ENCODE data around the gene IGLL1. TPM values are rescaled to one million over a fixed set of nuclear protein-coding genes. Genes with fewer than 3 reads are reported as not detected.
A peak's percentile ranks its signal among the peaks of the same experiment; 100 is the strongest.
"Not testable (repeated sequence)": the region's sequence is repeated elsewhere in the genome, so short reads cannot be mapped to it uniquely, and the experiment has no call there.

Gene IGLL1
- total and polyA plus RNA-seq, 10 donors = 0.26 TPM; not detected in 9

DNA sequence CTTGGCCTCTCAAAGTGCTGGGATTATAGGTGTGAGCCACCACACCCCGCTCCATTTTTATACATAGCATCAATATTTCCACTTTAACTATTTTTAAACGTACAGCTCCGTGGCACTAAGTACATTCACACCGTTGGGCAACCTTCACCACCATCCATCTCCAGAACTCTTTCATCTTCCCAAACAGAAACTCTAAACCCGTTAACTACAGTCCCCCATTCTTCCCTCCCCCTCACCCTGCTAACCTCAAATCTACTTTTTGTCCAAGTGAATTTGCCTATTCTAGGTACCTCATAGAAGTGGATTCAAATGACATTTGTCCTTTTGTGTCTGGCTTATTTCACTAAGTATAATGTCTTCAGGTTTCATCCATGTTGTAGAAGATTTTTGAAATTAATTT is 3.4 kb downstream of the IGLL1 start:
- Histone ChIP-seq H3K36me3 (no peaks in the 10 kb centered on the region), H3K4me3 (no peak overlapping the region), H3K27ac (no peak overlapping the region), H3K9me3 (no peaks in the 10 kb centered on the region), H3K27me3 (replicated peaks in 1 of 7) (peaks cover 0 to 41% (median 0%) of the 10 kb centered on the region in 7 donors), H3K4me1 (no peaks in the 10 kb centered on the region)
- DNase-seq = no peak
- intact Hi-C loops (cut with DNase I; ENCODE audit: low total_unique reads) = no loop called here
- TF ChIP-seq POLR2AphosphoS5 (IDR thresholded peaks at IDR 0.05) (no peak), POLR2A (IDR thresholded peaks at IDR 0.05) (no peak)
- TF ChIP-seq, protein P1, sequence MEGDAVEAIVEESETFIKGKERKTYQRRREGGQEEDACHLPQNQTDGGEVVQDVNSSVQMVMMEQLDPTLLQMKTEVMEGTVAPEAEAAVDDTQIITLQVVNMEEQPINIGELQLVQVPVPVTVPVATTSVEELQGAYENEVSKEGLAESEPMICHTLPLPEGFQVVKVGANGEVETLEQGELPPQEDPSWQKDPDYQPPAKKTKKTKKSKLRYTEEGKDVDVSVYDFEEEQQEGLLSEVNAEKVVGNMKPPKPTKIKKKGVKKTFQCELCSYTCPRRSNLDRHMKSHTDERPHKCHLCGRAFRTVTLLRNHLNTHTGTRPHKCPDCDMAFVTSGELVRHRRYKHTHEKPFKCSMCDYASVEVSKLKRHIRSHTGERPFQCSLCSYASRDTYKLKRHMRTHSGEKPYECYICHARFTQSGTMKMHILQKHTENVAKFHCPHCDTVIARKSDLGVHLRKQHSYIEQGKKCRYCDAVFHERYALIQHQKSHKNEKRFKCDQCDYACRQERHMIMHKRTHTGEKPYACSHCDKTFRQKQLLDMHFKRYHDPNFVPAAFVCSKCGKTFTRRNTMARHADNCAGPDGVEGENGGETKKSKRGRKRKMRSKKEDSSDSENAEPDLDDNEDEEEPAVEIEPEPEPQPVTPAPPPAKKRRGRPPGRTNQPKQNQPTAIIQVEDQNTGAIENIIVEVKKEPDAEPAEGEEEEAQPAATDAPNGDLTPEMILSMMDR (IDR thresholded peaks at IDR 0.05 in 8 of 11, conservative IDR thresholded peaks at IDR 0.05 in 3 of 11) = no peak
- WGBS, 5 donors = 25 to 47% (median 43%) methylated on average over 5 of the region's 5 CpGs

DNA sequence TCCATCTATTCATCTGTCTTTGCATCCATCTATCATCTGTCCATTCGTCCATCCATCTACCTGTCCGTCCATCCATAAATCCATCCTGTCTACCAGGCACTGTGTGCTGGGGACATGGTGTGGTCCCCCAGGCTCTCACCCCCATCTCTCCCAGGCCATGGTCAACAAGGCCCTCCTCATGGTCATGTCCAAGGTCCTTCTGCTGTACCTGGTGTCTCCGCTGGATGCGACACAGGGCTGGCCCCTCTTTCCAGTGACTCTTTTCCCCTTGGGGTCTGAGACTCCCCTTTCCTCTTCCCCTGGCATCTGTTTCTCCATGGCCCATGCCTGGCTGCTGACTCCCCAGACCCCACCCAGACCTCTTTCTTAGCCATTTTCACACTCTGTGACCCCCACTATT is 4.5 kb downstream of the IGLL1 start:
- DNase-seq = peak; percentile 34
- H3K27me3 ChIP-seq (replicated peaks in 1 of 7) = peaks cover 0 to 40% (median 0%) of the 10 kb centered on the region in 7 donors
- no peaks in the 10 kb centered on the region for H3K36me3 ChIP-seq
- TF ChIP-seq POLR2AphosphoS5 (IDR thresholded peaks at IDR 0.05) (no peak), POLR2A (IDR thresholded peaks at IDR 0.05) (no peak)
- TF ChIP-seq, protein P1 (IDR thresholded peaks at IDR 0.05 in 8 of 11, conservative IDR thresholded peaks at IDR 0.05 in 3 of 11) = no peak
- H3K4me3 ChIP-seq = no peak overlapping the region
- no peaks in the 10 kb centered on the region for H3K9me3 ChIP-seq
- no peak overlapping the region for H3K27ac ChIP-seq
- H3K4me1 ChIP-seq = no peaks in the 10 kb centered on the region
- WGBS, 5 donors = 86 to 94% (median 88%) methylated on average over 4 of the region's 4 CpGs
- intact Hi-C loops (cut with DNase I; ENCODE audit: low total_unique reads) = no loop called here

DNA sequence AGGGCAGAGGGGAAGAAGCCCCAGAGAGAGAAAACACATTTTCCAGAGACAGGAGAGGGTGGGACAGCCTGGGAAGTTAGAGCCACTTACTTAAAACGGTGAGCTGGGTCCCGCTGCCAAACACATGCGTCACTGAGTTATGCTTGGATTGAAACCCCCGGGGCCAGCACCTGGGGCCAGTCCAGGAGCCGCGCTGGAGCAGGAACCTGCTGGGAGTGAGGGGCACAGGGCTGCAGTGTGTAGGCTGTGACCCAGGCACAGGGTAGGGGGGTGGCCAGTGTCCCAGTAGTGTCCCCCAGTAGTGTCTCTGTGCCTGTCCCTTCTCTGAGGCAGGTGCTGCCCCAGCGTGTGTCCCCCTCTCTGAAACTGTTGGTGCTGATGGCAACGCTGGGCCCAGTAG is 5.2 kb downstream of the IGLL1 start:
- no peak for TF ChIP-seq POLR2AphosphoS5 (IDR thresholded peaks at IDR 0.05)
- TF ChIP-seq POLR2A (IDR thresholded peaks at IDR 0.05) = no peak
- TF ChIP-seq, protein P1 (IDR thresholded peaks at IDR 0.05 in 8 of 11, conservative IDR thresholded peaks at IDR 0.05 in 3 of 11) = no peak
- no peaks in the 10 kb centered on the region for H3K36me3 ChIP-seq
- no peaks in the 10 kb centered on the region for H3K4me1 ChIP-seq
- intact Hi-C loops (cut with DNase I; ENCODE audit: low total_unique reads) = no loop called here
- 74 to 83% (median 81%) methylated on average over 5 to 8 of the region's 8 CpGs for WGBS, 5 donors
- H3K27ac ChIP-seq = no peak overlapping the region
- no peaks in the 10 kb centered on the region for H3K9me3 ChIP-seq
- H3K4me3 ChIP-seq = no peak overlapping the region
- DNase-seq = peak; percentile 46
- peaks cover 0 to 32% (median 0%) of the 10 kb centered on the region in 7 donors for H3K27me3 ChIP-seq (replicated peaks in 1 of 7)

DNA sequence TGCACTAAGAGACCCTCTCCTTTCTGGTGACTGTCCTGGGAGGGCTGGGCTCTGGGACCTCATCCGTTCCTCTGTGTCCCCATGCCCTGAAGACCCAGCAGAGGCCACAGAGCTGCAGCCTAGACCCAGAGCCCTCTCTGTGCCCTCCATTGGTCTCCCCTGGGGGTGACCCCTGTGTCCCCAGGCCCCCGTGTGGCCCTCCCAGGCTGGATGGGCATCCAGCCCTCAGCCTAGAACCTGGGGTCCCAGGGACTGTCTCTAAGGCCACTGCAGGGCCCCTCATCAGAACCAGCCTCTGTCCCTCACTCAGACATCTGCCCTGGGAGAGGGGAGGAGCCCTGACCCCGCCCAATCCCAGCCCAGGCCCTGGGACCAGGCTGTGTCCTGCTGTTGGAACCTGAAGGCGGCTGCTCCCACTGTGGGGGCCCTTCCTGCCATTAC is 5.7 kb downstream of the IGLL1 start:
- intact Hi-C loops (cut with DNase I; ENCODE audit: low total_unique reads) = no loop called here
- peak; percentile 52 for DNase-seq
- H3K27ac ChIP-seq = no peak overlapping the region
- no peaks in the 10 kb centered on the region for H3K9me3 ChIP-seq
- no peaks in the 10 kb centered on the region for H3K36me3 ChIP-seq
- H3K4me1 ChIP-seq = no peaks in the 10 kb centered on the region
- peaks cover 0 to 28% (median 0%) of the 10 kb centered on the region in 7 donors for H3K27me3 ChIP-seq (replicated peaks in 1 of 7)
- TF ChIP-seq, protein P1 (IDR thresholded peaks at IDR 0.05 in 8 of 11, conservative IDR thresholded peaks at IDR 0.05 in 3 of 11) = no peak
- 70 to 85% (median 84%) methylated on average over 3 to 4 of the region's 4 CpGs for WGBS, 5 donors
- H3K4me3 ChIP-seq = no peak overlapping the region

DNA sequence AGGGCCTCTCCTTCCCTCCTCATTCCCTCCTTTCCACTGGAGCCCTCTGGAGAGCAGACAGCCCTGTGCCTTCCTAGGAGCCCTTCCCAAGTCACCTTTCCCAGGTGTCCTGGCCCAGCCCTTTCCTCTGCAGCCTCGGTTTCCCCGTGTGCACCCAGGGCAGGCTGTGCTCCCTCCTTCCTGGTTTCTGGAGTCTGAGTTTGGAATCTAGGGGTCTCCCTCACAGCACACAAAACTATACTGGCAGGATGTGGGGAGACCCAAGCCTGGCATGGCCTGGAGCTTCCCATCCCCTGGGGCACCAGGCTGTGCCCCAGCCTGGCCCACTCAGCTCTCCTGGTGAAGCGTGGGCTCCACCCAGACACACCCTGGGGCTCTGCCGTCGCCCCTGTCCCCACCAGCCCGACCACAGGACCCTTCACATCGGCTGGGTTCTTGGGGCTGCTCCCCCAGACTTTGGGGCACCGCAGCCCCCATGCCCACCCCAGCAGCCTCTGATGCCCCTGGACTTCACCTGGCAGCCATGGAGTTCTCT is 6.3 kb downstream of the IGLL1 start:
- 67 to 85% (median 73%) methylated on average over 4 to 8 of the region's 8 CpGs for WGBS, 5 donors

DNA sequence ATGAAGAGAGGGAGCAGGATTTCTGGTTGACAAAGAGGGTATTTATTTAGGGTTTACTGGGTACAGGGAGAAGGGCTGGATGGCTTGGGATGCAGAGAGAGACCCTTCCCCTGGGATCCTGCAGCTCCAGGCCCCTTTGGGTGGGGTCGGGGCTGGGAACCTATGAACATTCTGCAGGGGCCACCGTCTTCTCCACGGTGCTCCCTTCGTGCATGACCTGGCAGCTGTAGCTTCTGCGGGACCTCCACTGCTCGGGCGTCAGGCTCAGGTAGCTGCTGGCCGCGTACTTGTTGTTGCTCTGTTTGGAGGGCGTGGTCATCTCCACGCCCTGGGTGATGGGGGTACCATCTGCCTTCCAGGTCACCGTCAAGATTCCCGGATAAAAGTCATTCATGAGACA is 7.0 kb downstream of the IGLL1 start:
- H3K27me3 ChIP-seq (replicated peaks in 1 of 7) = peaks cover 0 to 18% (median 0%) of the 10 kb centered on the region in 7 donors
- DNase-seq = peak; percentile 47
- intact Hi-C loops (cut with DNase I; ENCODE audit: low total_unique reads); H3K4me3 ChIP-seq; H3K36me3 ChIP-seq; H3K4me1 ChIP-seq; H3K9me3 ChIP-seq; H3K27ac ChIP-seq: not testable (repeated sequence)
- 82 to 95% (median 87%) methylated on average over 12 to 13 of the region's 13 CpGs for WGBS, 5 donors

More for the DNA sequence above, 6.3 kb downstream of the IGLL1 start:
- H3K9me3 ChIP-seq; H3K4me1 ChIP-seq; intact Hi-C loops (cut with DNase I; ENCODE audit: low total_unique reads); H3K4me3 ChIP-seq; H3K36me3 ChIP-seq; H3K27ac ChIP-seq: not testable (repeated sequence)
- DNase-seq = peak; percentile 29
- H3K27me3 ChIP-seq (replicated peaks in 1 of 7) = peaks cover 0 to 22% (median 0%) of the 10 kb centered on the region in 7 donors

All from spleen (tissue), 11 donors.